ENCODE results near the gene NECAP2. TPM values are rescaled to one million over a fixed set of nuclear protein-coding genes. Genes with fewer than 3 reads are reported as not detected.
"Not testable (repeated sequence)": the region's sequence is repeated elsewhere in the genome, so short reads cannot be mapped to it uniquely, and the experiment has no call there.

The NECAP2 gene
- total RNA-seq, 2 experiments from 2014 or later: 76.4 to 82.0 TPM

GRCh38 chr1:16491056-16491675 lies 50.6 kb downstream of the NECAP2 start:
- intact Hi-C loops (cut with micrococcal nuclease): loop anchor here (10.0 kb wide), 1 partner anchor 126 kb away; the partner anchor contains the start of gene SZRD1
- Mint-ChIP-seq H3K4me1 (ENCODE audit: low read depth) (peaks cover 6% of the 10 kb centered on the region), H3K36me3 (no peaks in the 10 kb centered on the region), H3K27ac (no peak overlapping the region), H3K4me3 (no peak overlapping the region), H3K9me3 (no peaks in the 10 kb centered on the region), H3K27me3 (no peaks in the 10 kb centered on the region)
- ChIA-PET POLR2A (no interaction called here), CTCF (no interaction called here)
- no peak for DNase-seq

DNA sequence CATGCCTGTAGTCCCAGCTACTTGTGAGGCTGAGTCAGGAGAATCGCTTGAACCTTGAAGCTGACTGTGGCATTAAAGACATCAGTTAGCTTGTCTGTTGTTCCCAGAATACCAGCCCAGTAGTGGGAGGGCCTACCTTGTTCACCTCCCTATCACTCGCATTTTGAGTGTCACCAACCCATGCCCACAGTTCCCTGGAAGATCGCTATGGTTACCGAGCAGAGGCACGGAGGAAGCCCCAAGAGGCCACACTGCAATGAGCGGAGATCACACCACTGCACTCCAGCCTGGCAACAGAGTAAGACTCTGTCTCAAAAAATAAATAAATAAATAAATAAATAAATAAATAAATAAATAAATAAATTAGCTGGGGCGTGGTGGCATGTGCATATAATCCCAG lies 52.4 kb downstream of the NECAP2 start:
- H3K4me3 Mint-ChIP-seq, POLR2A ChIA-PET, CTCF ChIA-PET, H3K27me3 Mint-ChIP-seq, H3K36me3 Mint-ChIP-seq, H3K9me3 Mint-ChIP-seq: not testable (repeated sequence)
- H3K4me1 Mint-ChIP-seq (ENCODE audit: low read depth): peaks cover 17% of the 10 kb centered on the region
- H3K27ac Mint-ChIP-seq: peak overlapping the region; percentile 10
- intact Hi-C loops (cut with micrococcal nuclease): loop anchor here (10.0 kb wide), 1 partner anchor 128 kb away; the partner anchor contains the start of gene SZRD1
- DNase-seq: peak; percentile 71

GRCh38 chr1:16493731-16494130 lies 53.2 kb downstream of the NECAP2 start:
- H3K27ac Mint-ChIP-seq, POLR2A ChIA-PET: not testable (repeated sequence)

GRCh38 chr1:16497474-16497904 lies 57.0 kb downstream of the NECAP2 start:
- CTCF ChIA-PET: interaction anchor here (1.2 kb wide), 1 partner anchor 93 kb away, joined by 3 read pairs; no protein-coding TSS in a partner anchor
- POLR2A ChIA-PET, H3K9me3 Mint-ChIP-seq, H3K27me3 Mint-ChIP-seq, H3K36me3 Mint-ChIP-seq, H3K27ac Mint-ChIP-seq: not testable (repeated sequence)
- intact Hi-C loops (cut with micrococcal nuclease): loop anchor here (5.0 to 10.0 kb wide), 2 partner anchors 55 to 133 kb away; partner anchors contain the start of genes NECAP2 and SZRD1
- H3K4me1 Mint-ChIP-seq (ENCODE audit: low read depth): peaks cover 24% of the 10 kb centered on the region
- peak overlapping the region; percentile 78 for H3K4me3 Mint-ChIP-seq
- DNase-seq: peak; percentile 24

More at GRCh38 chr1:16493731-16494130, 53.2 kb downstream of the NECAP2 start:
- H3K36me3 Mint-ChIP-seq, H3K27me3 Mint-ChIP-seq, H3K4me3 Mint-ChIP-seq, DNase-seq, H3K9me3 Mint-ChIP-seq, CTCF ChIA-PET: not testable (repeated sequence)
- intact Hi-C loops (cut with micrococcal nuclease): loop anchor here (10.0 kb wide), 1 partner anchor 129 kb away; the partner anchor contains the start of gene SZRD1
- H3K4me1 Mint-ChIP-seq (ENCODE audit: low read depth): peaks cover 21% of the 10 kb centered on the region

GRCh38 chr1:16498047-16498446 lies 57.5 kb downstream of the NECAP2 start:
- H3K36me3 Mint-ChIP-seq, H3K9me3 Mint-ChIP-seq, H3K27ac Mint-ChIP-seq, DNase-seq, H3K27me3 Mint-ChIP-seq: not testable (repeated sequence)
- Mint-ChIP-seq H3K4me3 (peak overlapping the region; percentile 78), H3K4me1 (ENCODE audit: low read depth) (peaks cover 21% of the 10 kb centered on the region)
- ChIA-PET POLR2A (interaction anchor here (0.6 kb wide), 1 partner anchor 219 kb away, joined by 3 read pairs; no protein-coding TSS in a partner anchor), CTCF (interaction anchor here (1.2 kb wide), 1 partner anchor 94 kb away, joined by 3 read pairs; no protein-coding TSS in a partner anchor)
- intact Hi-C loops (cut with micrococcal nuclease): loop anchor here (5.0 to 10.0 kb wide), 2 partner anchors 56 to 133 kb away; partner anchors contain the start of genes NECAP2 and SZRD1

DNA sequence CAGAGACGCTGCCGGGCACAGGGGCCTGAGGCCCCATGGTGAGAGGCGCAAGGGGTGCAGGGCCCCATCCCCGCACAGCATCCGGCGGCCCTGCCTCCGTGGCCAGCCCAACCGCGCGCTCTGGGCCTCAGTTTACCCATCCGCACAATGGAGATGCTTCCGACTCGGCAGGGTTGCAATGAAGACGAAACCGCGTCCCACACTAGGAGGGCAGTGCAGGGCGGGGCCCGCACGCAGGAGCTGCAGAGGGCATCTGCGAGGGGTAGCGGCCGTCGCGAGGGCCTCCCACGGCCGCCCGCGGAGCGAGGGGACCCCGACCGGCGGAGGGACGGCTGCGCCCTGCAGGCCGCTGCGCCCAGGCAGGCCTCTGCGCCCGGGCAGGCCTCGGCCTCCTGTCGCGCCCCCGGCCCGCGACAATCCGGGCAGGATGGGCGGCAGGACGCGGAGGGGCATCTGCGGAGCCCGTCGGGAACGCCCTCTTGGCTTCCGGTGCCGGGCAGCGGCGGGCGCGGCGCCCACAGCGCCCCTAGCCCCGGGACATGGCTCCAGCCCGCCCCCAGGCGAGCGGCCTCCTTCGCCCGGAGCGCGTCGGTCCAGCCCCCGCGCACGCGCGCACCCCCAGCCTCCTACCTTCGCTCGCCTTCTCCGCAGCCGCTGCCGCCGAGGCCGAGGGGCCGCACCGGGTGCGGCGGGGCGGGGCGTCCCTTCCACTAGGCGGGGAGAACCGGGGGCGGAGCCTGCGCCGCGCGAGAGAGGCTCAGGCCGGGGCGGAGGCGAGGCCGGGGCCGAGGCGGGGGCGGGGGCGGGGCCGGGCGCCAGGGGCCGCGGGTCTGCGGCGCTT lies 58.3 kb downstream of the NECAP2 start:
- peaks cover 19% of the 10 kb centered on the region for H3K4me1 Mint-ChIP-seq (ENCODE audit: low read depth)
- CTCF ChIA-PET: no interaction called here
- no peak overlapping the region for H3K27ac Mint-ChIP-seq
- DNase-seq: peak; percentile 89
- no peaks in the 10 kb centered on the region for H3K27me3 Mint-ChIP-seq
- H3K9me3 Mint-ChIP-seq: no peaks in the 10 kb centered on the region
- H3K4me3 Mint-ChIP-seq: peak overlapping the region; percentile 78
- no peaks in the 10 kb centered on the region for H3K36me3 Mint-ChIP-seq
- intact Hi-C loops (cut with micrococcal nuclease): loop anchor here (5.0 to 10.0 kb wide), 2 partner anchors 56 to 134 kb away; partner anchors contain the start of genes NECAP2 and SZRD1
- POLR2A ChIA-PET: interaction anchor here (0.6 kb wide), 1 partner anchor 218 kb away, joined by 3 read pairs; no protein-coding TSS in a partner anchor

- peaks cover 19% of the 10 kb centered on the region for H3K4me1 Mint-ChIP-seq (ENCODE audit: low read depth)
- H3K4me3 Mint-ChIP-seq; H3K9me3 Mint-ChIP-seq; H3K27ac Mint-ChIP-seq; intact Hi-C loops (cut with micrococcal nuclease); H3K27me3 Mint-ChIP-seq; DNase-seq; CTCF ChIA-PET; POLR2A ChIA-PET; H3K36me3 Mint-ChIP-seq: not testable (repeated sequence)
Measured at GRCh38 chr1:16500466-16500865, 59.9 kb downstream of the NECAP2 start.

- H3K27me3 Mint-ChIP-seq; intact Hi-C loops (cut with micrococcal nuclease); DNase-seq; H3K27ac Mint-ChIP-seq; CTCF ChIA-PET; POLR2A ChIA-PET; H3K9me3 Mint-ChIP-seq; H3K4me3 Mint-ChIP-seq; H3K36me3 Mint-ChIP-seq: not testable (repeated sequence)
- peaks cover 19% of the 10 kb centered on the region for H3K4me1 Mint-ChIP-seq (ENCODE audit: low read depth)
Measured at GRCh38 chr1:16500975-16501374, 60.5 kb downstream of the NECAP2 start.

DNA sequence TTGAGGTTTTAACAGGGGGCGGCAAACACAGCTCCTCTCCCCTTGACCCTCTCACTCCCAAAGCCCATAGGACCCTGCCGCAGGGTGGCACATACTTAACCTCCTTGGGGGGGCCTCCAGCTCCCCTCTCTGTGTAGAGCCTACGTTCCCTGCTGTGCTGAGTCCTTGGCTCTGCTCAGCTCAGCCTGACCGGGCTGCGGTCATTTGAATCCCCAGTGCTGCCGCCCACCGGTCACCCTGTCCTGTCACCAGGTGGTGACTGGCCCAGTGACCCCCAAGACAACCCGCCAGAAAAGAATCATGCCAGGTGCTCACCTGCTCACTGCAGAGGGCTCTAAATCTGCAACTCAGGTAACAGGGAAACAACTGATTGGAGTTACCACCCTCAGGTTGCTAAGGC lies 60.9 kb downstream of the NECAP2 start:
- peaks cover 19% of the 10 kb centered on the region for H3K4me1 Mint-ChIP-seq (ENCODE audit: low read depth)
- H3K27ac Mint-ChIP-seq; intact Hi-C loops (cut with micrococcal nuclease); H3K9me3 Mint-ChIP-seq; CTCF ChIA-PET; H3K4me3 Mint-ChIP-seq; H3K36me3 Mint-ChIP-seq; DNase-seq; H3K27me3 Mint-ChIP-seq; POLR2A ChIA-PET: not testable (repeated sequence)

DNA sequence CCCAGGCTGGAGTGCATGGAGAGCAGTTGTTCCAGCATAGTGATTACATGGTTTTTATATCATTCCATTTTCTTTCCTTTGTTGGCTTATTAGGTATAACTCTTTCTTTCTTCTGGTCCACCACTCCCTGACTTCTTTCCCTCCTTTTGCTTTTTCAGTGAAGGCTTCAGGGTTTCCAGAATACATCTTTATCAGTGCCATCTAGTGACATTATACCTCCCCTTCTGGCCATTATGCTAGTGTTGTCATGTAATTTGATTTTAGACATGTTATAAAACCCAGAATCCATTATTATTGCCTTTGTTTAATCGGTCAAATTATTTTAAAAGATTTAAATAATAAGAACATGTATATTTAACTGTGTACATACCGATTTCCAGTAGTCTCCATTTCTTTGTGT lies 63.0 kb downstream of the NECAP2 start:
- H3K9me3 Mint-ChIP-seq: no peaks in the 10 kb centered on the region
- H3K4me1 Mint-ChIP-seq (ENCODE audit: low read depth): peaks cover 3% of the 10 kb centered on the region
- ChIA-PET POLR2A (no interaction called here), CTCF (no interaction called here)
- no peak overlapping the region for H3K27ac Mint-ChIP-seq
- intact Hi-C loops (cut with micrococcal nuclease): no loop called here
- H3K4me3 Mint-ChIP-seq: no peak overlapping the region
- no peak for DNase-seq
- H3K27me3 Mint-ChIP-seq: no peaks in the 10 kb centered on the region
- no peaks in the 10 kb centered on the region for H3K36me3 Mint-ChIP-seq

GRCh38 chr1:16505870-16506269 lies 65.3 kb downstream of the NECAP2 start:
- H3K9me3 Mint-ChIP-seq; H3K36me3 Mint-ChIP-seq; POLR2A ChIA-PET; H3K27ac Mint-ChIP-seq; H3K4me3 Mint-ChIP-seq; DNase-seq; H3K4me1 Mint-ChIP-seq (ENCODE audit: low read depth); intact Hi-C loops (cut with micrococcal nuclease); H3K27me3 Mint-ChIP-seq; CTCF ChIA-PET: not testable (repeated sequence)

- H3K27me3 Mint-ChIP-seq; DNase-seq; H3K9me3 Mint-ChIP-seq; H3K4me3 Mint-ChIP-seq; H3K27ac Mint-ChIP-seq; H3K4me1 Mint-ChIP-seq (ENCODE audit: low read depth); intact Hi-C loops (cut with micrococcal nuclease); POLR2A ChIA-PET; CTCF ChIA-PET; H3K36me3 Mint-ChIP-seq: not testable (repeated sequence)
Measured at GRCh38 chr1:16506364-16507136, 66.0 kb downstream of the NECAP2 start.

Data from activated CD4-positive, alpha-beta memory T cell treated with anti-CD3 and anti-CD28 coated beads for 36 hours (primary cell).